Middle frontal gyrus (tissue), 1 donor: ENCODE data around the gene KRT15.

Source experiments
- DNase-seq: peaks from one replicate; pipeline ENCODE4 v3.0.0-alpha.2; 2015; ENCODE audit warnings: low spot score; ENCODE audit errors: extremely low spot score

Gene KRT15

GRCh38 chr17:41483991-41484826 lies 34.5 kb downstream of the KRT15 start:
- no peak for DNase-seq

- DNase-seq: no peak
These were observed 35.2 kb downstream of the KRT15 start for GRCh38 chr17:41483531-41483930.

- no peak for DNase-seq
These were observed 37.7 kb downstream of the KRT15 start, which contains the start of gene KRT35 for GRCh38 chr17:41481036-41481435. KRT35 (minus strand) TSS chr17:41481151; CDS start chr17:41481097, 54 bp downstream.

GRCh38 chr17:41480581-41480980 lies 38.1 kb downstream of the KRT15 start:
- no peak for DNase-seq

GRCh38 chr17:41480136-41480535 lies 38.6 kb downstream of the KRT15 start:
- DNase-seq: no peak

- no peak for DNase-seq
These were observed 40.5 kb downstream of the KRT15 start for GRCh38 chr17:41478237-41478636.

- DNase-seq: no peak
These were observed 41.5 kb downstream of the KRT15 start for GRCh38 chr17:41476866-41477815.

- no peak for DNase-seq
These were observed 43.3 kb downstream of the KRT15 start for GRCh38 chr17:41475421-41475820.

GRCh38 chr17:41474863-41475262 lies 43.8 kb downstream of the KRT15 start:
- no peak for DNase-seq

GRCh38 chr17:41468346-41468745 lies 50.3 kb downstream of the KRT15 start:
- no peak for DNase-seq

- DNase-seq: no peak
These were observed 51.1 kb downstream of the KRT15 start for GRCh38 chr17:41467561-41467960.

- DNase-seq: no peak
These were observed 51.7 kb downstream of the KRT15 start, which contains the start of gene KRT32 for GRCh38 chr17:41466988-41467387. KRT32 (minus strand) TSS chr17:41467386; CDS start chr17:41467325, 61 bp downstream.

- DNase-seq: peak; percentile 56
These were observed 54.0 kb downstream of the KRT15 start for GRCh38 chr17:41464682-41465081.

- no peak for DNase-seq
These were observed 54.5 kb downstream of the KRT15 start for GRCh38 chr17:41464173-41464572.

GRCh38 chr17:41463746-41464145 lies 54.9 kb downstream of the KRT15 start:
- no peak for DNase-seq
